Measurements from ENCODE around the gene TMC2. TPM values are rescaled to one million over a fixed set of nuclear protein-coding genes. Genes with fewer than 3 reads are reported as not detected.

The TMC2 gene
- total RNA-seq, 1 donor from 2014 or later, result not detected

DNA sequence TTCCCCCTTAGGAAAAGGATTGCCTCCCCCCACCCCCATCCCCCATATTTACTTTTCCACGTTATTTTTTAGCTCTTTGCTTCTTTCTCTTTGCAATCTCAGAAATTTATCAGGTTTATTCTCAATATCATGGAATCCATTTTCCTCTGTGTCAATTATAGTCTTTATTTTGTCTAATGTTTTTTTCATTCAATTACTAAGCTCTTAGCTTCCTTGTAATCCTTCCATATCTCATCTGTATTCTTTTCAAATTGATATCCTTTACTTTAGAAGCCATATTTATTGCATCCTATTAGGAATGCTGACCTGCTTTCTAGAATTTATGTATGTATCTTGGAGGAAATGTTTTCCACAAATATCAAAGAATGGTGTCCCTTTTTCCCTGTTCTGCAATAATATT lies 39.3 kb downstream of the TMC2 start:
- no peaks in the 10 kb centered on the region for H3K4me1 Mint-ChIP-seq
- TF ChIP-seq, protein P1, sequence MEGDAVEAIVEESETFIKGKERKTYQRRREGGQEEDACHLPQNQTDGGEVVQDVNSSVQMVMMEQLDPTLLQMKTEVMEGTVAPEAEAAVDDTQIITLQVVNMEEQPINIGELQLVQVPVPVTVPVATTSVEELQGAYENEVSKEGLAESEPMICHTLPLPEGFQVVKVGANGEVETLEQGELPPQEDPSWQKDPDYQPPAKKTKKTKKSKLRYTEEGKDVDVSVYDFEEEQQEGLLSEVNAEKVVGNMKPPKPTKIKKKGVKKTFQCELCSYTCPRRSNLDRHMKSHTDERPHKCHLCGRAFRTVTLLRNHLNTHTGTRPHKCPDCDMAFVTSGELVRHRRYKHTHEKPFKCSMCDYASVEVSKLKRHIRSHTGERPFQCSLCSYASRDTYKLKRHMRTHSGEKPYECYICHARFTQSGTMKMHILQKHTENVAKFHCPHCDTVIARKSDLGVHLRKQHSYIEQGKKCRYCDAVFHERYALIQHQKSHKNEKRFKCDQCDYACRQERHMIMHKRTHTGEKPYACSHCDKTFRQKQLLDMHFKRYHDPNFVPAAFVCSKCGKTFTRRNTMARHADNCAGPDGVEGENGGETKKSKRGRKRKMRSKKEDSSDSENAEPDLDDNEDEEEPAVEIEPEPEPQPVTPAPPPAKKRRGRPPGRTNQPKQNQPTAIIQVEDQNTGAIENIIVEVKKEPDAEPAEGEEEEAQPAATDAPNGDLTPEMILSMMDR (conservative IDR thresholded peaks at IDR 0.05), result no peak
- H3K36me3 Mint-ChIP-seq (ENCODE audit: low read depth), result no peaks in the 10 kb centered on the region
- peaks cover 81% of the 10 kb centered on the region for H3K27me3 Mint-ChIP-seq (ENCODE audit: low read depth)
- H3K9me3 Mint-ChIP-seq, result no peaks in the 10 kb centered on the region
- H3K4me3 Mint-ChIP-seq, result no peak overlapping the region
- H3K27ac Mint-ChIP-seq (ENCODE audit: unreplicated experiment), result no peak overlapping the region
- DNase-seq (ENCODE audit: low read depth, low spot score), result no peak

DNA sequence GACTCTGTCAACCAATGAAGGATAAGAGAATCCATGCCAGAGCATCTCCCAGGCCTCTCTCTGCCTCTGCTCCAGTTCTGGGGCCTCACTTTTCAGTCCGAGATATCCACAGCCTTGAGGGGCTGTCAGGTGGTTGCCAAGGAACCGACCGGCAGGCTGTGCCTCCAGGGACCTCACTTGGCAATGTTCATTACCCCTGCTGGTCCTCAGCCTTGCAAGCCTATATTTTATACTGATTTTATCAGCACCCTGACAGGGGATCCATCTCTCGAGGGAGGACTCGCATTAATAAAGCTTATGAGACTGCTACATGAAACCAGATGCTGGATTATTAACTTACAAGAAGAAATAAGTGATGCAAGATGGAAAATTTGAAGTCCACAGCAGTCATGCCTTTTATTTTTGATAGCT lies 39.9 kb downstream of the TMC2 start:
- no peaks in the 10 kb centered on the region for H3K9me3 Mint-ChIP-seq
- H3K4me1 Mint-ChIP-seq, result no peaks in the 10 kb centered on the region
- H3K36me3 Mint-ChIP-seq (ENCODE audit: low read depth), result no peaks in the 10 kb centered on the region
- no peak overlapping the region for H3K27ac Mint-ChIP-seq (ENCODE audit: unreplicated experiment)
- DNase-seq (ENCODE audit: low read depth, low spot score), result no peak
- peaks cover 81% of the 10 kb centered on the region for H3K27me3 Mint-ChIP-seq (ENCODE audit: low read depth)
- no peak overlapping the region for H3K4me3 Mint-ChIP-seq
- TF ChIP-seq, protein P1 (conservative IDR thresholded peaks at IDR 0.05), result no peak

DNA sequence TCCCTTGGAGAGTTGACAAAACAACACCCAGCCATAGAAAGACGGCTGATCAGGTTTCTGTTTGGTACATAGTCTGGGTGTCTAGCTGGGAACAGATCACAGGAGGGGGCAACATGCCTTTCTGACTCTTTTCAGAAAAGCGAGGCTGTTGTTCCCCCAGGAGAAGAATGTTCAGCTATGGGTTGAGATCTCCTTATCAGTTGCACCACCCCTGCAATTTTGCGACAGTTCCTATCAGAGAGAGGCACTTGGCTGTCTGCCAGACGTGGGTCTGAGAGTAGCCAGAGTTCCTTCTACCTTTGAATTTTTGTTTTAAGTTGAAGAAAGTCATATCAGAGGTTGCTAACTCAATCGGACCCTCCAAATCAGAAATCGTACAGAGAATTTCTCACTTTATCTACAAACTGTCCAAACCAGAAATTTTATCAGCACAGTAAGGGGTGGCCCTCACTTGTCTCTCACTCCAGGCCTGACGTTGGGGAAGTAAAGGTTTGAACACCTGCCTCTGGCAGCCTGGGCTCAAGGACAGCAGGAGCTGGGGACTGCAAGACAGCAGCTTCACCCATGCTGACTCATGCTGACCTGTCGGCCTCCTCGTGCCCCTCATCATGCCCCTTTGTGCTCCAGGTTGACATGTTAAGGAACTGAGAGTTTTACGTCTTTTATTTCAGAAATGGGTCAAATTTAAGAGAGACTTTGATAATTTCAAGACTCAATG lies 42.3 kb downstream of the TMC2 start:
- Mint-ChIP-seq H3K36me3 (ENCODE audit: low read depth) (no peaks in the 10 kb centered on the region), H3K27me3 (ENCODE audit: low read depth) (peaks cover 81% of the 10 kb centered on the region), H3K4me1 (no peaks in the 10 kb centered on the region), H3K4me3 (no peak overlapping the region), H3K27ac (ENCODE audit: unreplicated experiment) (no peak overlapping the region), H3K9me3 (no peaks in the 10 kb centered on the region)
- DNase-seq (ENCODE audit: low read depth, low spot score), result no peak
- TF ChIP-seq, protein P1 (conservative IDR thresholded peaks at IDR 0.05), result no peak

DNA sequence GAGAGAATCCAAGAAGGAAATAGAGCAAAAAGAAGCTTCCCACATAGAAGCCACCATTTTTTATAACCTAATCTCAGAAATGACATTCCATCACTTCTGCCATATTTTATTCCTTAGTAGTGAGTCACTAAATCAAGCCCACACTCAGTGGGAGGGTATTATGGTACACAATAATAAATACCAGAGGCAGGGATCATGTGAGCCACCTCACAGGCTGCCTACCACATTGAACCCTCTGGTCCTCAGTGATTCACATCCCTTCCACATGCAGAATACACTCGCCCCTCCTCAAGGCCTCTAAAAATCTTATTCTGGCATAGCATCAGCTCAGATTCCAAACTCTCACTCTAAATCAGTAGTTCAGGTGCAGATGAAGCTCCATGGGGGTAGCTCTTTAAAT lies 49.4 kb downstream of the TMC2 start:
- Mint-ChIP-seq H3K9me3 (no peaks in the 10 kb centered on the region), H3K4me1 (no peaks in the 10 kb centered on the region), H3K27ac (ENCODE audit: unreplicated experiment) (no peak overlapping the region), H3K4me3 (no peak overlapping the region), H3K36me3 (ENCODE audit: low read depth) (no peaks in the 10 kb centered on the region), H3K27me3 (ENCODE audit: low read depth) (peaks cover 67% of the 10 kb centered on the region)
- DNase-seq (ENCODE audit: low read depth, low spot score), result no peak
- TF ChIP-seq, protein P1 (conservative IDR thresholded peaks at IDR 0.05), result no peak

DNA sequence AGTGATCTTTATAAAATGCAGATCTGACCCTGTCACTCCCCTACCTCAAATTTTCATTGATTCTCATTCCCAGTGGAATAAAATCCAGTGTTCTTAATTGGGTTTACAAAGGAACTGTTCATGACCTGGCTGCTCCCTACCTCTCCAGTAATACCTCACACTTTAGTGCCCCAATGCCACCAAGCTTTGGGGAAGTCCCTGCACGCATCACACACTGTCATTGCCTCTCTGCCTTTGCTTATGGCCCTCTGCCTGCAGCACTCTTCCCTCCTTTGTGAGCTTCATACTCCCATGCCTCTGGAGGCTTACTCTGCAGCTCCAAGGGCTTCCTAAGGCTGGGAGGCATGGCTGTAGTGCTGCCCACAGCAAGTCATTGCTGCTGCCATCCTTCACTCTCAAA lies 57.4 kb downstream of the TMC2 start:
- TF ChIP-seq, protein P1 (conservative IDR thresholded peaks at IDR 0.05), result no peak
- no peaks in the 10 kb centered on the region for H3K9me3 Mint-ChIP-seq
- H3K4me3 Mint-ChIP-seq, result no peak overlapping the region
- H3K36me3 Mint-ChIP-seq (ENCODE audit: low read depth), result no peaks in the 10 kb centered on the region
- H3K27me3 Mint-ChIP-seq (ENCODE audit: low read depth), result peaks cover 55% of the 10 kb centered on the region
- H3K4me1 Mint-ChIP-seq, result no peaks in the 10 kb centered on the region
- DNase-seq (ENCODE audit: low read depth, low spot score), result no peak
- no peak overlapping the region for H3K27ac Mint-ChIP-seq (ENCODE audit: unreplicated experiment)

All from neural crest cell (in vitro differentiated cells).